MM.1S (cell line): ENCODE results near the gene STK16.

Experiments
- CTCF ChIP-seq: fragments of 300-600 bp; sonication (generic); IDR thresholded peaks from 2 replicates; pipeline ENCODE4 v1.5.1; 2016; ENCODE audit warnings: antibody characterized with exemption, low read length, mixed read lengths
- EZH2 ChIP-seq: fragments of 300-600 bp; sonication (generic); optimal IDR thresholded peaks from 2 replicates; pipeline ENCODE3; 2017; ENCODE audit warnings: low read depth, mild to moderate bottlenecking, antibody characterized with exemption, low read length, mixed read lengths

GRCh38 chr2:219207134-219207883 lies 38.0 kb upstream of the STK16 start:
- TF ChIP-seq EZH2 (no peak), CTCF (no peak)
